ENCODE results near the gene TTC9C. TPM values are rescaled to one million over a fixed set of nuclear protein-coding genes. Genes with fewer than 3 reads are reported as not detected.
A peak's percentile ranks its signal among the peaks of the same experiment; 100 is the strongest.

Gene TTC9C
- total and polyA plus RNA-seq, 2 donors from 2014 or later, result 24.8 to 39.2 TPM

GRCh38 chr11:62771144-62772021 is 43.1 kb downstream of the TTC9C start, which contains the start of gene TAF6L:
Gene TAF6L, plus strand, starts transcription at chr11:62771396. Its CDS starts 4,388 bp downstream, at chr11:62775784.
- intact Hi-C loops (cut with DNase I), result no loop called here
- TF ChIP-seq CTCF (IDR thresholded peaks at IDR 0.05; ENCODE audit: borderline replicate concordance, extremely low read depth, insufficient read depth), result no peak
- Histone ChIP-seq H3K9me3 (ENCODE audit: control insufficient read depth in 2 of 3, insufficient read depth in 1 of 3, low read length in 3 of 3) (no peaks in the 10 kb centered on the region), H3K9ac (ENCODE audit: low read length in 3 of 3) (peak within 1 kb of the TSS; percentile 65 to 82 (median 78)), H3K36me3 (ENCODE audit: control insufficient read depth in 2 of 3, insufficient read depth in 3 of 3, low read length in 3 of 3) (peaks cover 0 to 15% (median 13%) of the 10 kb centered on the region in 3 donors), H3K27ac (ENCODE audit: low read depth in 2 of 2, low read length in 2 of 2) (peak within 1 kb of the TSS; percentile 92 to 99), H3K27me3 (ENCODE audit: control insufficient read depth, insufficient read depth, low read length) (no peaks in the 10 kb centered on the region), H3K4me1 (ENCODE audit: control insufficient read depth in 2 of 3, insufficient read depth in 2 of 3, low read depth in 1 of 3, low read length in 3 of 3) (peaks cover 0 to 8% (median 7%) of the 10 kb centered on the region in 3 donors), H3K4me3 (ENCODE audit: low read length in 3 of 3) (peak within 1 kb of the TSS; percentile 74 to 87 (median 86))
- peak; percentile 98 to 99 (median 98) for DNase-seq
- no peak for FAIRE-seq

GRCh38 chr11:62774407-62774806 is 46.1 kb downstream of the TTC9C start:
- intact Hi-C loops (cut with DNase I), result no loop called here
- Histone ChIP-seq H3K27ac (ENCODE audit: low read depth in 2 of 2, low read length in 2 of 2) (no peak overlapping the region), H3K4me3 (ENCODE audit: low read length in 3 of 3) (no peak overlapping the region), H3K9me3 (ENCODE audit: control insufficient read depth in 2 of 3, insufficient read depth in 1 of 3, low read length in 3 of 3) (no peaks in the 10 kb centered on the region), H3K27me3 (ENCODE audit: control insufficient read depth, insufficient read depth, low read length) (no peaks in the 10 kb centered on the region), H3K9ac (ENCODE audit: low read length in 3 of 3) (no peak overlapping the region), H3K36me3 (ENCODE audit: control insufficient read depth in 2 of 3, insufficient read depth in 3 of 3, low read length in 3 of 3) (peaks cover 0 to 21% (median 9%) of the 10 kb centered on the region in 3 donors), H3K4me1 (ENCODE audit: control insufficient read depth in 2 of 3, insufficient read depth in 2 of 3, low read depth in 1 of 3, low read length in 3 of 3) (peaks cover 0 to 8% (median 7%) of the 10 kb centered on the region in 3 donors)
- DNase-seq (peak in 1 of 5 donors; percentile 31), FAIRE-seq (no peak)
- no peak for TF ChIP-seq CTCF (IDR thresholded peaks at IDR 0.05; ENCODE audit: borderline replicate concordance, extremely low read depth, insufficient read depth)

DNA sequence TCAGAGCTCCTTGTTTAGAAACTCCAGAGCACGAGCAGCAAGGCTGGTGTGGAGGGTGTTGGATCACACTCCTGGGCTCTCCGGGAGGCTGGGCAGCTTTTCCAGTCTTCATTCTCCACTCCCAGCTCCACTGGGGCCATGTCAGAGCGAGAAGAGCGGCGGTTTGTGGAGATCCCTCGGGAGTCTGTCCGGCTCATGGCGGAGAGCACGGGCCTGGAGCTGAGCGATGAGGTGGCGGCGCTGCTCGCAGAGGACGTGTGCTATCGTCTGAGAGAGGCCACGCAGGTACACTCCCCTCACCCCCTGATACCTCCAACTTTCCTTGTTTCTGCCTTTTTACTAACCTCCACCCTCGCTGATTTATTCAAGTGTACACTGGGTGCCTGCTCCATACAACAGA is 47.4 kb downstream of the TTC9C start:
- FAIRE-seq, result no peak
- no peak for TF ChIP-seq CTCF (IDR thresholded peaks at IDR 0.05; ENCODE audit: borderline replicate concordance, extremely low read depth, insufficient read depth)
- Histone ChIP-seq H3K27me3 (ENCODE audit: control insufficient read depth, insufficient read depth, low read length) (no peaks in the 10 kb centered on the region), H3K9me3 (ENCODE audit: control insufficient read depth in 2 of 3, insufficient read depth in 1 of 3, low read length in 3 of 3) (no peaks in the 10 kb centered on the region), H3K9ac (ENCODE audit: low read length in 3 of 3) (no peak overlapping the region), H3K4me1 (ENCODE audit: control insufficient read depth in 2 of 3, insufficient read depth in 2 of 3, low read depth in 1 of 3, low read length in 3 of 3) (peaks cover 0 to 5% (median 4%) of the 10 kb centered on the region in 3 donors), H3K27ac (ENCODE audit: low read depth in 2 of 2, low read length in 2 of 2) (no peak overlapping the region), H3K36me3 (ENCODE audit: control insufficient read depth in 2 of 3, insufficient read depth in 3 of 3, low read length in 3 of 3) (peaks cover 0 to 21% (median 9%) of the 10 kb centered on the region in 3 donors), H3K4me3 (ENCODE audit: low read length in 3 of 3) (no peak overlapping the region)
- intact Hi-C loops (cut with DNase I), result no loop called here
- DNase-seq, result peak in 1 of 5 donors; percentile 47

All from kidney (tissue), 14 donors.